ENCODE data around the gene PSG1. TPM values are rescaled to one million over a fixed set of nuclear protein-coding genes. Genes with fewer than 3 reads are reported as not detected.

PSG1 gene
- total RNA-seq, 1 experiment from 2014 or later = 1.5 TPM

- peak; percentile 79 for DNase-seq (ENCODE audit: low spot score)
Observed at GRCh38 chr19:42819960-42820650, 59.4 kb downstream of the PSG1 start.

- DNase-seq (ENCODE audit: low spot score) = peak; percentile 48
Observed at GRCh38 chr19:42816894-42817293, 62.6 kb downstream of the PSG1 start.

Other genes starting within 250 kb of the PSG1 start
- not detected in 2 replicates for gene PSG3, start 139.2 kb downstream of the PSG1 start, total RNA-seq (2014; rRNA removed; shearing (Covaris generic))
- not detected in 2 replicates for gene PSG8, start 114.0 kb downstream of the PSG1 start, total RNA-seq (2014; rRNA removed; shearing (Covaris generic))
- gene PSG6, start 38.2 kb upstream of the PSG1 start, total RNA-seq (2014; rRNA removed; shearing (Covaris generic)) = not detected in 2 replicates
- gene PSG7, start 57.5 kb upstream of the PSG1 start, total RNA-seq (2014; rRNA removed; shearing (Covaris generic)) = 0.07 TPM in 1 of 2 replicates, not detected in the other
- gene PSG11, start 146.8 kb upstream of the PSG1 start, total RNA-seq (2014; rRNA removed; shearing (Covaris generic)) = 0.17 and 0.29 TPM in 2 replicates
- 0.19 TPM in 1 of 2 replicates, not detected in the other for gene PSG2, start 203.0 kb upstream of the PSG1 start, total RNA-seq (2014; rRNA removed; shearing (Covaris generic))

Measured in A172 (cell line).